ENCODE measurements around the gene G6PC2. TPM values are rescaled to one million over a fixed set of nuclear protein-coding genes. Genes with fewer than 3 reads are reported as not detected.

G6PC2 gene
- total RNA-seq, 1 experiment from 2014 or later = not detected

DNA sequence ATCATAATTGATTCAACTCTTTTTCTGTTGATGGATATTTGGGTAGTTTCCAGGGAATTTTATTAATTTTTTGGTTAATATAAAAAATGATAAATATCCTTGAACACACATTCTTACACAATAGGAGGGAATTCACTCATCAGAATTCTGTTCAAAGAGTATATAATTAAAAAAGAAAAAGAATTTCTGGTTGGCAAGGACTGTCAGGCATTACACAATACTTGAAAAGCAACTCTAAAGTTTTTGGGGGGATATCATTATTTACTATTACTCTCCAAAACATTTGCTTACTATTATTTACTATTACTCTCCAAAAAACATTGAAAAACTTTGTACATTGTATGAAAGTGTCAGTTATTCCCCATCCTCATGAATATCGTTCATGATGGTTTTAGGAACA lies 38.0 kb downstream of the G6PC2 start:
- Mint-ChIP-seq H3K4me1 (ENCODE audit: insufficient read depth, unreplicated experiment) (peaks cover 12% of the 10 kb centered on the region), H3K4me3 (ENCODE audit: unreplicated experiment) (no peak overlapping the region), H3K27me3 (ENCODE audit: insufficient read depth, unreplicated experiment) (no peaks in the 10 kb centered on the region), H3K36me3 (ENCODE audit: insufficient read depth, unreplicated experiment) (no peaks in the 10 kb centered on the region), H3K27ac (ENCODE audit: low read depth, unreplicated experiment) (no peak overlapping the region), H3K9me3 (ENCODE audit: unreplicated experiment) (no peaks in the 10 kb centered on the region)
- POLR2A ChIA-PET = no interaction called here
- CTCF ChIA-PET = interaction anchor here (0.9 to 1.0 kb wide), 2 partner anchors 9 to 10 kb away, joined by 4 read pairs; no protein-coding TSS in a partner anchor
- BruUV-seq (replicated peaks) = no TSS peak
- no peak for TF ChIP-seq CTCF (IDR thresholded peaks at IDR 0.05; ENCODE audit: unreplicated experiment)
- DNase-seq (ENCODE audit: unreplicated experiment) = no peak
- intact Hi-C loops (cut with micrococcal nuclease) = no loop called here

DNA sequence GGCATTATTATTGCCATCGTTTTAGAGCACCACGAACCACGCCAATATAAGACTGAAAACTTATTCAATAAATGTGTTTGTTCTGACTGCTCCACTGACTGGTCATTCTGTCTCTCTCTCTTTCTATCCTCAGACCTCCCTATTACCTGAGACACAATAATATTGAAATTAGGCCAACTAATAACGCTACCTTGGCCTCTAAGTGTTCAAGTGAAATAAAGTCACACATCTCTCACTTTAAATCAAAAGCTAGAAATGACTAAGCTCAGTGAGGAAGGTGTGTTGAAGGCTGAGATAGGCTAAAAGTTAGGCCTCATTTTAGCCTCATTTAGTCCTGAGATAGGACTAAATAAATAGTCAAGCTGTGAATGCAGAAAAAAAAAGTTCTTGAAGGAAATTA lies 38.8 kb downstream of the G6PC2 start:
- H3K27me3 Mint-ChIP-seq (ENCODE audit: insufficient read depth, unreplicated experiment) = peaks cover 2% of the 10 kb centered on the region
- peaks cover 10% of the 10 kb centered on the region for H3K4me1 Mint-ChIP-seq (ENCODE audit: insufficient read depth, unreplicated experiment)
- no TSS peak for BruUV-seq (replicated peaks)
- POLR2A ChIA-PET = interaction anchor here (0.7 kb wide), 1 partner anchor 484 kb away, joined by 3 read pairs; the partner anchor contains the start of gene CERS6
- H3K36me3 Mint-ChIP-seq (ENCODE audit: insufficient read depth, unreplicated experiment) = no peaks in the 10 kb centered on the region
- intact Hi-C loops (cut with micrococcal nuclease) = no loop called here
- CTCF ChIA-PET = interaction anchor here (0.6 to 1.2 kb wide), 5 partner anchors 8 to 660 kb away, joined by 3 to 10 read pairs (median 4); no protein-coding TSS in a partner anchor
- no peak for DNase-seq (ENCODE audit: unreplicated experiment)
- H3K27ac Mint-ChIP-seq (ENCODE audit: low read depth, unreplicated experiment) = no peak overlapping the region
- no peak for TF ChIP-seq CTCF (IDR thresholded peaks at IDR 0.05; ENCODE audit: unreplicated experiment)
- H3K4me3 Mint-ChIP-seq (ENCODE audit: unreplicated experiment) = no peak overlapping the region
- no peaks in the 10 kb centered on the region for H3K9me3 Mint-ChIP-seq (ENCODE audit: unreplicated experiment)

- Mint-ChIP-seq H3K36me3 (ENCODE audit: insufficient read depth, unreplicated experiment) (no peaks in the 10 kb centered on the region), H3K9me3 (ENCODE audit: unreplicated experiment) (no peaks in the 10 kb centered on the region), H3K4me3 (ENCODE audit: unreplicated experiment) (no peak overlapping the region), H3K27ac (ENCODE audit: low read depth, unreplicated experiment) (no peak overlapping the region), H3K4me1 (ENCODE audit: insufficient read depth, unreplicated experiment) (no peaks in the 10 kb centered on the region), H3K27me3 (ENCODE audit: insufficient read depth, unreplicated experiment) (peaks cover 12% of the 10 kb centered on the region)
- CTCF ChIA-PET = no interaction called here
- DNase-seq (ENCODE audit: unreplicated experiment) = no peak
- no TSS peak for BruUV-seq (replicated peaks)
- no peak for TF ChIP-seq CTCF (IDR thresholded peaks at IDR 0.05; ENCODE audit: unreplicated experiment)
- intact Hi-C loops (cut with micrococcal nuclease) = no loop called here
- POLR2A ChIA-PET = interaction anchor here (0.6 kb wide), 1 partner anchor 360 kb away, joined by 3 read pairs; no protein-coding TSS in a partner anchor
These were observed 40.2 kb downstream of the G6PC2 start for GRCh38 chr2:168941297-168941696.

DNA sequence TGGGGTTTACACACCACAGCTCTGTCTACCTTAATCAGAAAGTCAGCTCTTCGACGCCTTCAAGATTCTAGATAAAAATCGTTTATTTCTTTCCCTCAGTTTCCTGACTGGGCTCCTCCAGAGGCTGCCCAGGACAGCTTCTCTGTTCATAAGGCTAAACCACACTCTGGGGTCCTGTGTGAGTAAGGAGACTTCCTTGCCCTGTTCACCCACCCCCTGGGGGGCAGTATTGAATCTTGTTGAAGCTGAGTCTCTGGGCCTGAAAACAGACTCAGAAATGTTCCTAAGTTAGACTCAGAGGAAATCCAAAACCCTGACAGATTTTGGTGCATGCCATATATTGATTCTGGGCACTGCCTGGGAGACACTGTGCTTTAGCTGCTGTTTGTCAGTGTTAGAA lies 43.0 kb downstream of the G6PC2 start:
- ChIA-PET POLR2A (interaction anchor here (0.5 to 0.7 kb wide), 2 partner anchors 9 to 532 kb away, joined by 3 read pairs; no protein-coding TSS in a partner anchor), CTCF (interaction anchor here (0.6 to 1.2 kb wide), 6 partner anchors 165 to 740 kb away, joined by 3 to 6 read pairs (median 3); no protein-coding TSS in a partner anchor)
- DNase-seq (ENCODE audit: unreplicated experiment) = no peak
- BruUV-seq (replicated peaks) = no TSS peak
- TF ChIP-seq CTCF (IDR thresholded peaks at IDR 0.05; ENCODE audit: unreplicated experiment) = no peak
- H3K4me3 Mint-ChIP-seq (ENCODE audit: unreplicated experiment) = no peak overlapping the region
- H3K4me1 Mint-ChIP-seq (ENCODE audit: insufficient read depth, unreplicated experiment) = no peaks in the 10 kb centered on the region
- peaks cover 12% of the 10 kb centered on the region for H3K27me3 Mint-ChIP-seq (ENCODE audit: insufficient read depth, unreplicated experiment)
- H3K27ac Mint-ChIP-seq (ENCODE audit: low read depth, unreplicated experiment) = no peak overlapping the region
- intact Hi-C loops (cut with micrococcal nuclease) = no loop called here
- H3K9me3 Mint-ChIP-seq (ENCODE audit: unreplicated experiment) = no peaks in the 10 kb centered on the region
- H3K36me3 Mint-ChIP-seq (ENCODE audit: insufficient read depth, unreplicated experiment) = no peaks in the 10 kb centered on the region

All from MCF 10A (cell line).